ENCODE results near the gene AP3D1. TPM values are rescaled to one million over a fixed set of nuclear protein-coding genes. Genes with fewer than 3 reads are reported as not detected.

AP3D1 gene
- total RNA-seq, 1 experiment from 2014 or later, result 75.5 TPM

DNA sequence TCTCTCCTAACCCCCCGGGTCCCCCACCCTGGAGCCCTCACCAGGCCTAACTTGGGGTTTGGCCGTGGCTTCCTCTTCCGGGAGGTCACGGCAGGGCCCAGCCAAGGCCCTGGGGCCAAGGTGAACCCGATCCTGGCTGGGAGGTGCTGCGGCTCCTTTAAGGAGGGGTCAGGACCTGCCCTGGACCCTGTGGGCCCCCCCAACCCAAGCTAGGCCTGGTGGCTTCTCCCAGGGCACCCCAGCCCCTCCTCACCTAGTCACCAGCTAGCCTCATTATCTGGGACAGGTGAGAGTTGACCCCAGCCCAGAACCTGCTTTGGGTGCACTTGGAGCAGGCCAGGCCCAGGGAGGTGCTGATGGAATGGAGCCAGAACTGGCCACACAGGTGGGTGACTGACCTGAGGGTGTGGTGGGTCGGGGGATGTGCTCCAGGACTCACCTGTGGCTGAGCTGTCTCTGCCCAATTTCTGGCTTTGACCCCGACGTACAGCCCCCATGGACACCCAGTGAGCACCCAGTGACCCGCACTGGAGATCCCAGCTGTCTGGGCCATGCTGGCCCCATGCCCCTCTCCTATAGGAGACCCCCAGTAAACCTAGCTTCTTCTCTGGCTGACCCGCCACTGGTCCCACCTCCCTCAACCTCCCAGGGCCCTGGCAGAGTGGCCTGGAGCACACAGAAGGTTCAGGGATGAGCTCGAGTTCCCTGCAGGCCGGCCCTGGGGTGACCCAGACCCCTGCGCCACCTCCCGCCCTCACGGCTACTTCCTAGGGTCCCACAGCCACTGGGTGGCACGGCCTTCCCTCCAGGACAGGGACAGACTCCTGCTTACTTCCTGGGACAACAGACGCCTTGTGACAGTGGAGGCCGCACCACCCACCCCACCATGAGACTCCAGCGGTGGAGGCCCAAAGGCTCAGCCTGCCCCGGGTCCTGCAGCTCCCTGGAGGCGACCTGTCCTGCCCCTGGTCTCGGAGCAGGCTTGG is 93.6 kb downstream of the AP3D1 start:
- Histone ChIP-seq H3K9me3 (ENCODE audit: insufficient read depth, low read depth) (no peaks in the 10 kb centered on the region), H4K20me1 (ENCODE audit: insufficient read depth) (no peaks in the 10 kb centered on the region), H3K4me3 (no peak overlapping the region), H3K4me1 (replicated peaks; ENCODE audit: insufficient read depth) (peaks cover 37% of the 10 kb centered on the region), H3K36me3 (ENCODE audit: low read depth) (no peaks in the 10 kb centered on the region), H2AFZ (no peak overlapping the region), H3F3A (ENCODE audit: insufficient read depth, low read depth) (peaks cover 17% of the 10 kb centered on the region; the same call in 1 of the 2 replicates), H3K4me2 (0 out of 2 replicates have a peak overlapping the region, but pooled peaks have one; percentile 80), H3K27me3 (ENCODE audit: insufficient read depth, low read depth) (no peaks in the 10 kb centered on the region), H3K79me2 (ENCODE audit: low read depth) (0 out of 2 replicates have a peak, but pooled peaks cover 6% of the 10 kb centered on the region), H3K9me2 (ENCODE audit: insufficient read depth) (no peaks in the 10 kb centered on the region), H3K27ac (peak overlapping the region; percentile 100)
- ChIA-PET CTCF (no interaction called here), POLR2A (ENCODE audit: unreplicated experiment) (no interaction called here)
- BruUV-seq (replicated peaks), result no TSS peak
- intact Hi-C loops (cut with micrococcal nuclease; ENCODE audit: unreplicated experiment), result no loop called here
- TF ChIP-seq, protein P1, sequence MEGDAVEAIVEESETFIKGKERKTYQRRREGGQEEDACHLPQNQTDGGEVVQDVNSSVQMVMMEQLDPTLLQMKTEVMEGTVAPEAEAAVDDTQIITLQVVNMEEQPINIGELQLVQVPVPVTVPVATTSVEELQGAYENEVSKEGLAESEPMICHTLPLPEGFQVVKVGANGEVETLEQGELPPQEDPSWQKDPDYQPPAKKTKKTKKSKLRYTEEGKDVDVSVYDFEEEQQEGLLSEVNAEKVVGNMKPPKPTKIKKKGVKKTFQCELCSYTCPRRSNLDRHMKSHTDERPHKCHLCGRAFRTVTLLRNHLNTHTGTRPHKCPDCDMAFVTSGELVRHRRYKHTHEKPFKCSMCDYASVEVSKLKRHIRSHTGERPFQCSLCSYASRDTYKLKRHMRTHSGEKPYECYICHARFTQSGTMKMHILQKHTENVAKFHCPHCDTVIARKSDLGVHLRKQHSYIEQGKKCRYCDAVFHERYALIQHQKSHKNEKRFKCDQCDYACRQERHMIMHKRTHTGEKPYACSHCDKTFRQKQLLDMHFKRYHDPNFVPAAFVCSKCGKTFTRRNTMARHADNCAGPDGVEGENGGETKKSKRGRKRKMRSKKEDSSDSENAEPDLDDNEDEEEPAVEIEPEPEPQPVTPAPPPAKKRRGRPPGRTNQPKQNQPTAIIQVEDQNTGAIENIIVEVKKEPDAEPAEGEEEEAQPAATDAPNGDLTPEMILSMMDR (conservative IDR thresholded peaks at IDR 0.05), result no peak
- no peak for TF ChIP-seq EZH2 (IDR thresholded peaks at IDR 0.05; ENCODE audit: low read depth)
- no peak for DNase-seq

DNA sequence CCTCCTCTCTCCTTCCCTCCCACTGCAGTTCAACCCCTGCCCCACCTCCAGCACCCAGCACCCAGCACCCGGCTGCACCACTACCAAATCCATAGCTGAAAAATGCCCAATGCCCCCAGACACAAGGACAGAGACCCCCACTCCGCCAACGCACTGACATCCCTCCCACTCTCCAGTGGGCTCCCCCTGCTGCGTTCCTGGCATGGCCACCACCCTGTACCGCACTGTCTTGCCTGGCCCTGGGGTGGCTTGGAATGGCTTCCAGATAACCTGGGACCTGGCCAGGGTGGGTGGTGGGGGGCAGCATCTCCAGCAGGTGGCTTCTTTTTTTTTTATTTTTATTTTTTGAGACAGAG is 94.6 kb downstream of the AP3D1 start:
- 0 out of 2 replicates have a peak, but pooled peaks cover 6% of the 10 kb centered on the region for H3K79me2 ChIP-seq (ENCODE audit: low read depth)
- POLR2A ChIA-PET (ENCODE audit: unreplicated experiment), result no interaction called here
- H3K4me1 ChIP-seq (replicated peaks; ENCODE audit: insufficient read depth), result peaks cover 37% of the 10 kb centered on the region
- CTCF ChIA-PET, result no interaction called here
- no peaks in the 10 kb centered on the region for H3K27me3 ChIP-seq (ENCODE audit: insufficient read depth, low read depth)
- TF ChIP-seq, protein P1 (conservative IDR thresholded peaks at IDR 0.05), result no peak
- TF ChIP-seq EZH2 (IDR thresholded peaks at IDR 0.05; ENCODE audit: low read depth), result no peak
- H3K4me2 ChIP-seq, result no peak overlapping the region
- intact Hi-C loops (cut with micrococcal nuclease; ENCODE audit: unreplicated experiment), result no loop called here
- H3K4me3 ChIP-seq, result no peak overlapping the region
- peaks cover 17% of the 10 kb centered on the region; the same call in 1 of the 2 replicates for H3F3A ChIP-seq (ENCODE audit: insufficient read depth, low read depth)
- H3K27ac ChIP-seq, result peak overlapping the region; percentile 3; the same call in 1 of the 2 replicates
- H2AFZ ChIP-seq, result no peak overlapping the region
- H3K9me2 ChIP-seq (ENCODE audit: insufficient read depth), result no peaks in the 10 kb centered on the region
- no peak for DNase-seq
- BruUV-seq (replicated peaks), result no TSS peak
- H3K9me3 ChIP-seq (ENCODE audit: insufficient read depth, low read depth), result no peaks in the 10 kb centered on the region
- no peaks in the 10 kb centered on the region for H4K20me1 ChIP-seq (ENCODE audit: insufficient read depth)
- H3K36me3 ChIP-seq (ENCODE audit: low read depth), result no peaks in the 10 kb centered on the region

DNA sequence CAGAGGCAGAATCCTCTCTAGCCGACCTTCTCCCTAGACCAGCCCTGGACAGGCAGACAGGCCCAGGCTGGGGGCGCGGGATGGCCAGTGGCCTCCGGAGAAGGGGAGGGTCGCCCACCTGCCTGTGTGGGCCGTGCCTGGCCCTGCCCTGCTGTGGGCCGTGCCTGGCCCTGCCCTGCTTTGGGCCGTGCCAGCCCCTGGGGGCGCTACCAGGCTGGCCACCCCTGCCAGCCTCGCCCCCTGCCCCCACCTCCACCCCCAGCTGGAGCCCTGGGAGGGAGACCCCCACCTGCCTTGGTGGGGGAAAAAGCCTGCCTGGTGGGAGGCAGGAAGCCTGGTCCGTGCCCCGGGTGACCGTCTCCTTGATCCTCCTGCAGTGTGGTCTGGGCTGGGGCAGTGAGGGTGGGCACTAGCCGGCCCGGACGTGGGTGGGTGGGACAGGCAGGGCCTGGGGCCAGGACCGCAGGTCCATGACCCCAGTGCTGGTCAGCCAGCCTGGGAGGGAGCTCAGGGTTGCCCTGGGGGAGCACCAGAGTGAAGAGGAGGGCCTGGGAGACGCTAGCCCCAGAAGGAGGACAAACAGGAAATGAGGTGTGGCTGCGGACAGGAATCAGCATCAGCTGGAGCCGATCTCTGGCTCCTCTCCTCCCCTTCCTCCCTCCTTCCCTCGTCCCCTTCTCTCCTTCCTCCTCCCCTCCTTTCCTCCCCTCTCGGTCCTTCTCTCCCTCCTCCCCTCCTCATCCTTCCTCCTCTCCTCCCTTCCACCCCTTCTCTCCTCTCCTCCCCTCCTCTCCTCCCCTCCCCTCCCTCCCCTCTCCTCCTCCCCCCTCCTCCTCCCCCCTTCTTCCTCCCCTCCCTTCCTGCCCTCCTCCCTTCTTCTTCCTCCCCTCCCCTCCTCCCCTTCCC is 95.2 kb downstream of the AP3D1 start:
- no peaks in the 10 kb centered on the region for H3K27me3 ChIP-seq (ENCODE audit: insufficient read depth, low read depth)
- intact Hi-C loops (cut with micrococcal nuclease; ENCODE audit: unreplicated experiment), result no loop called here
- no peak overlapping the region for H2AFZ ChIP-seq
- H3K4me1 ChIP-seq (replicated peaks; ENCODE audit: insufficient read depth), result peaks cover 37% of the 10 kb centered on the region
- H3K4me3 ChIP-seq, result no peak overlapping the region
- H3K27ac ChIP-seq, result no peak overlapping the region
- H4K20me1 ChIP-seq (ENCODE audit: insufficient read depth), result no peaks in the 10 kb centered on the region
- no TSS peak for BruUV-seq (replicated peaks)
- H3K4me2 ChIP-seq, result peak overlapping the region; percentile 36
- no peaks in the 10 kb centered on the region for H3K9me2 ChIP-seq (ENCODE audit: insufficient read depth)
- H3K9me3 ChIP-seq (ENCODE audit: insufficient read depth, low read depth), result no peaks in the 10 kb centered on the region
- no peaks in the 10 kb centered on the region for H3K36me3 ChIP-seq (ENCODE audit: low read depth)
- ChIA-PET POLR2A (ENCODE audit: unreplicated experiment) (no interaction called here), CTCF (no interaction called here)
- 0 out of 2 replicates have a peak, but pooled peaks cover 6% of the 10 kb centered on the region for H3K79me2 ChIP-seq (ENCODE audit: low read depth)
- DNase-seq, result peak in 1 of 2 experiments; percentile 35
- H3F3A ChIP-seq (ENCODE audit: insufficient read depth, low read depth), result peaks cover 17% of the 10 kb centered on the region; the same call in 1 of the 2 replicates
- TF ChIP-seq EZH2 (IDR thresholded peaks at IDR 0.05; ENCODE audit: low read depth), result no peak
- TF ChIP-seq, protein P1 (conservative IDR thresholded peaks at IDR 0.05), result no peak

Measured in PC-9 (cell line).